Measurements from ENCODE around the gene AVL9. TPM values are rescaled to one million over a fixed set of nuclear protein-coding genes. Genes with fewer than 3 reads are reported as not detected.

Gene AVL9
- total and polyA plus RNA-seq, 2 donors (not counting 1 experiment from before 2014, with no cell fraction given): 16.7 to 52.4 TPM

GRCh38 chr7:32524631-32525030 is 29.3 kb downstream of the AVL9 start:
- Histone ChIP-seq H3K4me1 (ENCODE audit: control insufficient read depth, extremely low read depth, insufficient read depth, low read length) (no peaks in the 10 kb centered on the region), H2AFZ (ENCODE audit: low read length) (no peak overlapping the region), H3K79me2 (ENCODE audit: control insufficient read depth, insufficient read depth, low read length) (peaks cover 18% of the 10 kb centered on the region), H3K4me3 (replicated peaks in 1 of 4; ENCODE audit: control extremely low read depth in 1 of 4, insufficient read depth in 1 of 4, low read depth in 3 of 4, low read length in 4 of 4) (no peak overlapping the region), H3K27ac (ENCODE audit: insufficient read depth, low read length) (no peak overlapping the region), H3K27me3 (ENCODE audit: control insufficient read depth, insufficient read depth, low read length) (no peaks in the 10 kb centered on the region), H4K20me1 (ENCODE audit: control insufficient read depth, extremely low read depth, insufficient read depth, low read length) (peaks cover under 1% of the 10 kb centered on the region), H3K9me3 (ENCODE audit: control insufficient read depth, insufficient read depth, low read depth, low read length) (no peaks in the 10 kb centered on the region), H3K4me2 (ENCODE audit: extremely low read depth, insufficient read depth, low read length) (no peak overlapping the region), H3K36me3 (ENCODE audit: control insufficient read depth, insufficient read depth, low read length) (no peaks in the 10 kb centered on the region), H3K9ac (ENCODE audit: insufficient read depth, low read length) (no peak overlapping the region)
- TF ChIP-seq CTCF (conservative IDR thresholded peaks at IDR 0.05 in 1 of 2, IDR thresholded peaks at IDR 0.05 in 1 of 2; ENCODE audit: low read depth in 1 of 2, low read length in 2 of 2) (no peak), EZH2 (IDR thresholded peaks at IDR 0.05; ENCODE audit: low read length, missing control alignments) (no peak)
- DNase-seq (ENCODE audit: low read depth in 2 of 2): no peak

- DNase-seq (ENCODE audit: low read depth in 2 of 2): no peak
- peaks cover 8% of the 10 kb centered on the region for H3K79me2 ChIP-seq (ENCODE audit: control insufficient read depth, insufficient read depth, low read length)
Measured at GRCh38 chr7:32525839-32526238, 30.6 kb downstream of the AVL9 start.

GRCh38 chr7:32531402-32531801 is 36.1 kb downstream of the AVL9 start:
- no peak overlapping the region for H3K4me3 ChIP-seq (replicated peaks in 1 of 4; ENCODE audit: control extremely low read depth in 1 of 4, insufficient read depth in 1 of 4, low read depth in 3 of 4, low read length in 4 of 4)
- no peaks in the 10 kb centered on the region for H3K36me3 ChIP-seq (ENCODE audit: control insufficient read depth, insufficient read depth, low read length)
- H3K79me2 ChIP-seq (ENCODE audit: control insufficient read depth, insufficient read depth, low read length): peaks cover 13% of the 10 kb centered on the region
- H2AFZ ChIP-seq (ENCODE audit: low read length): no peak overlapping the region
- no peak for TF ChIP-seq CTCF (conservative IDR thresholded peaks at IDR 0.05 in 1 of 2, IDR thresholded peaks at IDR 0.05 in 1 of 2; ENCODE audit: low read depth in 1 of 2, low read length in 2 of 2)
- no peak for TF ChIP-seq EZH2 (IDR thresholded peaks at IDR 0.05; ENCODE audit: low read length, missing control alignments)
- no peak overlapping the region for H3K27ac ChIP-seq (ENCODE audit: insufficient read depth, low read length)
- no peak for DNase-seq (ENCODE audit: low read depth in 2 of 2)
- no peak overlapping the region for H3K9ac ChIP-seq (ENCODE audit: insufficient read depth, low read length)
- no peaks in the 10 kb centered on the region for H3K4me1 ChIP-seq (ENCODE audit: control insufficient read depth, extremely low read depth, insufficient read depth, low read length)
- no peaks in the 10 kb centered on the region for H3K9me3 ChIP-seq (ENCODE audit: control insufficient read depth, insufficient read depth, low read depth, low read length)
- H4K20me1 ChIP-seq (ENCODE audit: control insufficient read depth, extremely low read depth, insufficient read depth, low read length): peaks cover 2% of the 10 kb centered on the region
- no peaks in the 10 kb centered on the region for H3K27me3 ChIP-seq (ENCODE audit: control insufficient read depth, insufficient read depth, low read length)
- H3K4me2 ChIP-seq (ENCODE audit: extremely low read depth, insufficient read depth, low read length): no peak overlapping the region

More at GRCh38 chr7:32525839-32526238, 30.6 kb downstream of the AVL9 start:
- Histone ChIP-seq H3K4me2 (ENCODE audit: extremely low read depth, insufficient read depth, low read length) (no peak overlapping the region), H3K4me1 (ENCODE audit: control insufficient read depth, extremely low read depth, insufficient read depth, low read length) (no peaks in the 10 kb centered on the region), H3K4me3 (replicated peaks in 1 of 4; ENCODE audit: control extremely low read depth in 1 of 4, insufficient read depth in 1 of 4, low read depth in 3 of 4, low read length in 4 of 4) (no peak overlapping the region), H2AFZ (ENCODE audit: low read length) (no peak overlapping the region), H3K27me3 (ENCODE audit: control insufficient read depth, insufficient read depth, low read length) (no peaks in the 10 kb centered on the region), H4K20me1 (ENCODE audit: control insufficient read depth, extremely low read depth, insufficient read depth, low read length) (peaks cover 2% of the 10 kb centered on the region), H3K27ac (ENCODE audit: insufficient read depth, low read length) (no peak overlapping the region), H3K9me3 (ENCODE audit: control insufficient read depth, insufficient read depth, low read depth, low read length) (no peaks in the 10 kb centered on the region), H3K9ac (ENCODE audit: insufficient read depth, low read length) (no peak overlapping the region), H3K36me3 (ENCODE audit: control insufficient read depth, insufficient read depth, low read length) (no peaks in the 10 kb centered on the region)
- no peak for TF ChIP-seq CTCF (conservative IDR thresholded peaks at IDR 0.05 in 1 of 2, IDR thresholded peaks at IDR 0.05 in 1 of 2; ENCODE audit: low read depth in 1 of 2, low read length in 2 of 2)
- TF ChIP-seq EZH2 (IDR thresholded peaks at IDR 0.05; ENCODE audit: low read length, missing control alignments): no peak

All from fibroblast of lung (primary cell).